Ishikawa (cell line): ENCODE results near the gene FRMPD4.

Experiments
- EP300 ChIP-seq: IDR thresholded peaks from 2 replicates; pipeline ENCODE4 v1.6.1; 2012; ENCODE audit warnings: borderline replicate concordance
- FOXM1 ChIP-seq: IDR thresholded peaks from 2 replicates; pipeline ENCODE4 v1.6.1; 2012; ENCODE audit warnings: low read depth, borderline replicate concordance
- TAF1 ChIP-seq: IDR thresholded peaks from 2 replicates; pipeline ENCODE4 v1.6.1; 2012; ENCODE audit warnings: low read depth, mild to moderate bottlenecking
- TCF12 ChIP-seq: IDR thresholded peaks from 2 replicates; pipeline ENCODE4 v1.6.1; 2012; ENCODE audit warnings: low read depth
- YY1 ChIP-seq: IDR thresholded peaks from 2 replicates; pipeline ENCODE4 v1.6.1; 2012; ENCODE audit warnings: low read depth
- TF ChIP-seq, protein P1 (sequence below): IDR thresholded peaks from 2 replicates; pipeline ENCODE4 v1.6.1; 2012
- TF ChIP-seq, protein P2 (sequence below): IDR thresholded peaks from 2 replicates; pipeline ENCODE4 v1.6.1; 2012; ENCODE audit warnings: low read depth, mild to moderate bottlenecking
- TF ChIP-seq, protein P3 (sequence below): IDR thresholded peaks from 2 replicates; pipeline ENCODE4 v1.6.1; 2012

DNA sequence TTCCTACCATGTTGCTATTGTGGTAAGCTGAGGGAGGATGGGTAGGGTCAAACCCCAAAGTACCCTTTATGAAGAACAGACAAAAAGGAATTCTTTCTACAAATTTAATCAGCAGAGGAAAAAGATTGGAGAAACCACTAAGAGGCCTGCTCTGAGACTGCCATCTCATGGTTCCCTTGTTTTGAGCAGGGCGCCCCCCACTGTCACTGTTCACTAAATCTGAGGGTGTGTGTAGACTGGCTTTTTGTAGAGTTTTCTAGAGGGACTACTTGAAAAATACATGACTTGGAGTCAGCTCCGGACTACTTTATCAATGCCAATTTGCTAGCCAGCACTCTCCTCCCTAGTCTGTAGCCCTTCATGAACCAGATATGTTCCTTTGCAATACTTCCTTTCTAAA lies 324.8 kb downstream of the FRMPD4 start:
- no peak for TF ChIP-seq EP300
- no peak for TF ChIP-seq TCF12
- TF ChIP-seq, protein P1, sequence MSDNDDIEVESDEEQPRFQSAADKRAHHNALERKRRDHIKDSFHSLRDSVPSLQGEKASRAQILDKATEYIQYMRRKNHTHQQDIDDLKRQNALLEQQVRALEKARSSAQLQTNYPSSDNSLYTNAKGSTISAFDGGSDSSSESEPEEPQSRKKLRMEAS: no peak
- no peak for TF ChIP-seq TAF1
- TF ChIP-seq, protein P2, sequence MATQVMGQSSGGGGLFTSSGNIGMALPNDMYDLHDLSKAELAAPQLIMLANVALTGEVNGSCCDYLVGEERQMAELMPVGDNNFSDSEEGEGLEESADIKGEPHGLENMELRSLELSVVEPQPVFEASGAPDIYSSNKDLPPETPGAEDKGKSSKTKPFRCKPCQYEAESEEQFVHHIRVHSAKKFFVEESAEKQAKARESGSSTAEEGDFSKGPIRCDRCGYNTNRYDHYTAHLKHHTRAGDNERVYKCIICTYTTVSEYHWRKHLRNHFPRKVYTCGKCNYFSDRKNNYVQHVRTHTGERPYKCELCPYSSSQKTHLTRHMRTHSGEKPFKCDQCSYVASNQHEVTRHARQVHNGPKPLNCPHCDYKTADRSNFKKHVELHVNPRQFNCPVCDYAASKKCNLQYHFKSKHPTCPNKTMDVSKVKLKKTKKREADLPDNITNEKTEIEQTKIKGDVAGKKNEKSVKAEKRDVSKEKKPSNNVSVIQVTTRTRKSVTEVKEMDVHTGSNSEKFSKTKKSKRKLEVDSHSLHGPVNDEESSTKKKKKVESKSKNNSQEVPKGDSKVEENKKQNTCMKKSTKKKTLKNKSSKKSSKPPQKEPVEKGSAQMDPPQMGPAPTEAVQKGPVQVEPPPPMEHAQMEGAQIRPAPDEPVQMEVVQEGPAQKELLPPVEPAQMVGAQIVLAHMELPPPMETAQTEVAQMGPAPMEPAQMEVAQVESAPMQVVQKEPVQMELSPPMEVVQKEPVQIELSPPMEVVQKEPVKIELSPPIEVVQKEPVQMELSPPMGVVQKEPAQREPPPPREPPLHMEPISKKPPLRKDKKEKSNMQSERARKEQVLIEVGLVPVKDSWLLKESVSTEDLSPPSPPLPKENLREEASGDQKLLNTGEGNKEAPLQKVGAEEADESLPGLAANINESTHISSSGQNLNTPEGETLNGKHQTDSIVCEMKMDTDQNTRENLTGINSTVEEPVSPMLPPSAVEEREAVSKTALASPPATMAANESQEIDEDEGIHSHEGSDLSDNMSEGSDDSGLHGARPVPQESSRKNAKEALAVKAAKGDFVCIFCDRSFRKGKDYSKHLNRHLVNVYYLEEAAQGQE: no peak
- TF ChIP-seq YY1: no peak
- TF ChIP-seq FOXM1: no peak
- TF ChIP-seq, protein P3, sequence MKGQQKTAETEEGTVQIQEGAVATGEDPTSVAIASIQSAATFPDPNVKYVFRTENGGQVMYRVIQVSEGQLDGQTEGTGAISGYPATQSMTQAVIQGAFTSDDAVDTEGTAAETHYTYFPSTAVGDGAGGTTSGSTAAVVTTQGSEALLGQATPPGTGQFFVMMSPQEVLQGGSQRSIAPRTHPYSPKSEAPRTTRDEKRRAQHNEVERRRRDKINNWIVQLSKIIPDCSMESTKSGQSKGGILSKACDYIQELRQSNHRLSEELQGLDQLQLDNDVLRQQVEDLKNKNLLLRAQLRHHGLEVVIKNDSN: no peak
